WI38 (cell line): ENCODE data around the gene ADAM17.

Experiments used
- H3K4me3 ChIP-seq: 2 replicates; pipeline ENCODE4 v1.5.1; 2011; ENCODE audit warnings: low read depth, mild to moderate bottlenecking, control low read depth, low read length
- CTCF ChIP-seq: IDR thresholded peaks from 2 replicates; pipeline ENCODE4 v1.5.1; 2012; ENCODE audit warnings: low read depth, mild to moderate bottlenecking, control low read depth, low read length

ADAM17 gene

GRCh38 chr2:9460441-9461017 lies 95.1 kb downstream of the ADAM17 start:
- no peak for TF ChIP-seq CTCF

GRCh38 chr2:9451231-9451630 lies 104.4 kb downstream of the ADAM17 start:
- no peak for TF ChIP-seq CTCF
- no peak overlapping the region for H3K4me3 ChIP-seq

More at GRCh38 chr2:9460441-9461017, 95.1 kb downstream of the ADAM17 start:
- H3K4me3 ChIP-seq = no peak overlapping the region

GRCh38 chr2:9445089-9445488 lies 110.5 kb downstream of the ADAM17 start:
- H3K4me3 ChIP-seq = no peak overlapping the region
- no peak for TF ChIP-seq CTCF

GRCh38 chr2:9443526-9443925 lies 112.1 kb downstream of the ADAM17 start:
- no peak for TF ChIP-seq CTCF
- no peak overlapping the region for H3K4me3 ChIP-seq

- H3K4me3 ChIP-seq = no peak overlapping the region
- no peak for TF ChIP-seq CTCF
Measured at GRCh38 chr2:9441556-9441955, 114.1 kb downstream of the ADAM17 start.

GRCh38 chr2:9440058-9440727 lies 115.4 kb downstream of the ADAM17 start:
- no peak overlapping the region for H3K4me3 ChIP-seq
- TF ChIP-seq CTCF = no peak

- no peak overlapping the region for H3K4me3 ChIP-seq
- no peak for TF ChIP-seq CTCF
Measured at GRCh38 chr2:9439536-9439935, 116.1 kb downstream of the ADAM17 start.
